Testis (tissue), 3 donors: ENCODE results near the gene WDR38. TPM values are rescaled to one million over a fixed set of nuclear protein-coding genes. Genes with fewer than 3 reads are reported as not detected.

ENCODE experiments used
- DNase-seq: peaks from one replicate; pipeline ENCODE4 v3.0.0-alpha.2; 2019
- H3K27ac ChIP-seq, 2 donors: fragments of 200-600 bp; sonication (generic); one replicate each; pipeline ENCODE4 v1.5.1; 2019
- H3K27me3 ChIP-seq: fragments of 200-600 bp; sonication (generic); one replicate; pipeline ENCODE4 v1.5.1; 2019
- H3K36me3 ChIP-seq: fragments of 200-600 bp; sonication (generic); one replicate; pipeline ENCODE4 v1.5.1; 2017; ENCODE audit warnings: low read depth; ENCODE audit errors: missing control alignments
- H3K4me1 ChIP-seq: fragments of 200-600 bp; sonication (generic); one replicate; pipeline ENCODE4 v1.5.1; 2019
- H3K4me3 ChIP-seq, 2 donors: fragments of 200-600 bp; sonication (generic); one replicate each; pipeline ENCODE4 v1.5.1; 2017 to 2019
- H3K9me3 ChIP-seq: fragments of 200-600 bp; sonication (generic); one replicate; pipeline ENCODE4 v1.5.1; 2017
- CTCF ChIP-seq, 3 experiments: fragments of 450-650 bp in 2 of 3; fragments of 200-600 bp in 1 of 3; sonication (generic) in 1 of 3; IDR thresholded peaks; one replicate each; pipeline ENCODE4 v1.5.1; 2016 to 2019; ENCODE audit warnings: antibody characterized with exemption in 3 of 3, mild to moderate bottlenecking in 2 of 3, moderate library complexity in 1 of 3
- POLR2A ChIP-seq: fragments of 450-650 bp; IDR thresholded peaks from one replicate; pipeline ENCODE4 v1.6.1; 2017; ENCODE audit warnings: antibody characterized with exemption, mild to moderate bottlenecking, moderate library complexity
- whole genome bisulfite sequencing, 2 donors: methylation state at CpG; one replicate each; pipeline ENCODE4 v1.1.5; 2018; 5-methylcytosine and 5-hydroxymethylcytosine counted together
- intact Hi-C: fragments of 100-400 bp; cut with DNase I; formaldehyde crosslinking; loops from one replicate; pipeline ENCODE4 v1.15.1; 2023; ENCODE audit warnings: low total_unique reads
- polyA plus RNA-seq: library from polyadenylated mRNA; stranded (reverse); fragments of 350-450 nt; fragmentation: Illumina TruSeq; extraction: RNeasy Lipid Tissue Mini Kit (QIAGEN cat#74804); gene quantifications from one replicate; pipeline ENCODE4 v1.2.3, GENCODE V29; 2014; ENCODE audit warnings: low read depth, low replicate concordance; ENCODE audit not compliant: insufficient read depth
- total RNA-seq, 2 donors: library from RNA; depleted of rRNA; stranded (reverse); fragments of >200 nt; gene quantifications; one replicate each; pipeline ENCODE4 v1.2.3, GENCODE V29; 2016

The WDR38 gene
- total and polyA plus RNA-seq, 3 donors from 2014 or later = 3.2 to 11.8 (median 7.6) TPM

- Histone ChIP-seq H3K27ac (no peak overlapping the region), H3K4me3 (no peak overlapping the region), H3K4me1 (peaks cover 20% of the 10 kb centered on the region), H3K27me3 (no peaks in the 10 kb centered on the region), H3K9me3 (no peaks in the 10 kb centered on the region), H3K36me3 (no peaks in the 10 kb centered on the region)
- no peak for DNase-seq
- intact Hi-C loops = no loop called here
- 48 to 53% methylated on average over 8 to 12 of the region's 12 CpGs for WGBS, 2 donors
- TF ChIP-seq CTCF (IDR thresholded peaks at IDR 0.05) = peak; percentile 12 to 44 (median 23)
- no peak for TF ChIP-seq POLR2A
Observed at GRCh38 chr9:124839612-124840299, 13.5 kb upstream of the WDR38 start.

- Histone ChIP-seq H3K4me3 (no peak overlapping the region), H3K27me3 (no peaks in the 10 kb centered on the region), H3K4me1 (peaks cover 14% of the 10 kb centered on the region), H3K27ac (no peak overlapping the region), H3K36me3 (no peaks in the 10 kb centered on the region), H3K9me3 (no peaks in the 10 kb centered on the region)
- 48 to 59% methylated on average over 17 to 18 of the region's 18 CpGs for WGBS, 2 donors
- peak; percentile 72 for DNase-seq
- intact Hi-C loops = no loop called here
- TF ChIP-seq CTCF (IDR thresholded peaks at IDR 0.05) = peak in 2 of 3 experiments; percentile 35 to 36
- no peak for TF ChIP-seq POLR2A
Observed at GRCh38 chr9:124840300-124840833, 12.9 kb upstream of the WDR38 start.

- H3K4me1 ChIP-seq = peaks cover 12% of the 10 kb centered on the region
- DNase-seq = no peak
- H3K4me3 ChIP-seq = no peak overlapping the region
- no peak overlapping the region for H3K27ac ChIP-seq
- H3K27me3 ChIP-seq = no peaks in the 10 kb centered on the region
- TF ChIP-seq POLR2A (no peak), CTCF (IDR thresholded peaks at IDR 0.05) (no peak)
- intact Hi-C loops = no loop called here
- no peaks in the 10 kb centered on the region for H3K36me3 ChIP-seq
- H3K9me3 ChIP-seq = no peaks in the 10 kb centered on the region
- 86 to 88% methylated on average over 14 of the region's 14 CpGs for WGBS, 2 donors
Observed at GRCh38 chr9:124841075-124841821, 12.0 kb upstream of the WDR38 start.

- peaks cover 12% of the 10 kb centered on the region for H3K4me1 ChIP-seq
- no peak for DNase-seq
- WGBS, 2 donors = 75 to 80% methylated on average over 10 to 11 of the region's 11 CpGs
- H3K4me3 ChIP-seq = no peak overlapping the region
- intact Hi-C loops = no loop called here
- no peaks in the 10 kb centered on the region for H3K36me3 ChIP-seq
- no peak overlapping the region for H3K27ac ChIP-seq
- TF ChIP-seq POLR2A = no peak
- TF ChIP-seq CTCF (IDR thresholded peaks at IDR 0.05) = no peak
- H3K27me3 ChIP-seq = no peaks in the 10 kb centered on the region
- H3K9me3 ChIP-seq = no peaks in the 10 kb centered on the region
Observed at GRCh38 chr9:124843456-124844034, 9.7 kb upstream of the WDR38 start.
